GM23338 (cell line): Measurements from ENCODE around the gene INO80C. TPM values are rescaled to one million over a fixed set of nuclear protein-coding genes. Genes with fewer than 3 reads are reported as not detected.

ENCODE experiments used
- ATAC-seq: fragments of 200-7000 bp; cut with Tn5 transposase; 3 replicates; pipeline ENCODE4 v1.9.1; 2020
- DNase-seq: peaks from one replicate; pipeline ENCODE4 v3.0.0-alpha.2; 2015; ENCODE audit warnings: low spot score
- H2AFZ ChIP-seq: fragments of 200-600 bp; sonication (generic); 2 replicates; pipeline ENCODE4 v1.8.0; 2016; ENCODE audit warnings: antibody characterized with exemption, mild to moderate bottlenecking, moderate library complexity
- H3F3A ChIP-seq: fragments of 200-600 bp; sonication (generic); replicated peaks from 2 replicates; pipeline ENCODE4 v1.8.0; 2017; ENCODE audit warnings: antibody characterized with exemption, mixed run types, low read depth
- H3K27ac ChIP-seq: fragments of 200-600 bp; sonication (generic); 2 replicates; pipeline ENCODE4 v1.6.1; 2016; ENCODE audit warnings: low read depth
- H3K27me3 ChIP-seq: fragments of 200-600 bp; sonication (generic); 2 replicates; pipeline ENCODE4 v1.8.0; 2016; ENCODE audit warnings: mild to moderate bottlenecking, mixed run types, moderate library complexity; ENCODE audit not compliant: insufficient read depth
- H3K36me3 ChIP-seq: fragments of 200-600 bp; sonication (generic); 2 replicates; pipeline ENCODE4 v1.8.0; 2016; ENCODE audit warnings: mild to moderate bottlenecking; ENCODE audit not compliant: insufficient read depth
- H3K4me1 ChIP-seq: fragments of 200-600 bp; sonication (generic); 2 replicates; pipeline ENCODE4 v1.8.0; 2016; ENCODE audit warnings: mild to moderate bottlenecking, moderate library complexity; ENCODE audit not compliant: insufficient read depth
- H3K4me2 ChIP-seq: fragments of 200-600 bp; sonication (generic); 2 replicates; pipeline ENCODE4 v1.7.1; 2017; ENCODE audit warnings: mixed run types
- H3K4me3 ChIP-seq: fragments of 200-600 bp; sonication (generic); 2 replicates; pipeline ENCODE4 v1.6.1; 2016; ENCODE audit warnings: mixed run types
- H3K79me2 ChIP-seq: fragments of 200-600 bp; sonication (generic); replicated peaks from 2 replicates; pipeline ENCODE4 v1.8.0; 2017; ENCODE audit warnings: mild to moderate bottlenecking; ENCODE audit not compliant: insufficient read depth
- H3K9me2 ChIP-seq: fragments of 200-600 bp; sonication (generic); 2 replicates; pipeline ENCODE4 v1.8.0; 2017; ENCODE audit not compliant: insufficient read depth
- H4K20me1 ChIP-seq: fragments of 200-600 bp; sonication (generic); replicated peaks from 2 replicates; pipeline ENCODE4 v1.8.0; 2017; ENCODE audit warnings: mild to moderate bottlenecking; ENCODE audit not compliant: insufficient read depth
- H3K27ac Mint-ChIP-seq: 2 replicates; pipeline ENCODE4 v1.8.0; 2020; ENCODE audit warnings: inconsistent platforms, mild to moderate bottlenecking, moderate library complexity, mixed read lengths
- H3K27me3 Mint-ChIP-seq: 3 replicates; pipeline ENCODE4 v1.8.0; 2022; ENCODE audit warnings: low read depth, mild to moderate bottlenecking, moderate library complexity, mixed read lengths, inconsistent platforms; ENCODE audit not compliant: insufficient read depth, poor library complexity
- H3K36me3 Mint-ChIP-seq: 3 replicates; pipeline ENCODE4 v1.8.0; 2021; ENCODE audit warnings: low read depth, mild to moderate bottlenecking, inconsistent platforms, moderate library complexity, mixed read lengths
- H3K4me1 Mint-ChIP-seq: 3 replicates; pipeline ENCODE4 v1.8.0; 2020; ENCODE audit warnings: mild to moderate bottlenecking, inconsistent platforms, mixed read lengths
- H3K4me3 Mint-ChIP-seq: 3 replicates; pipeline ENCODE4 v1.8.0; 2021; ENCODE audit warnings: moderate library complexity, mild to moderate bottlenecking, inconsistent platforms, mixed read lengths
- H3K9me3 Mint-ChIP-seq: 3 replicates; pipeline ENCODE4 v1.8.0; 2020; ENCODE audit warnings: moderate library complexity, mild to moderate bottlenecking, inconsistent platforms, mixed read lengths
- CREB1 ChIP-seq: fragments of 250-450 bp; sonication (Bioruptor Pico); IDR thresholded peaks from 2 replicates; pipeline ENCODE4 v1.5.0; 2020; ENCODE audit warnings: low read depth, mild to moderate bottlenecking, moderate library complexity
- CTCF ChIP-seq, 2 experiments: fragments of 200-600 bp in 1 of 2; sonication (generic) in 1 of 2; conservative IDR thresholded peaks; 2 replicates each; pipeline versions ENCODE4 v1.5.1 to v1.6.1; 2016 to 2017; ENCODE audit warnings: antibody characterized with exemption in 2 of 2, low read depth in 2 of 2, mild to moderate bottlenecking in 2 of 2, moderate library complexity in 1 of 2
- ETS1 ChIP-seq: IDR thresholded peaks from 2 replicates; pipeline ENCODE4 v1.6.1; 2016; ENCODE audit warnings: antibody characterized with exemption
- EZH2 ChIP-seq: fragments of 200-600 bp; sonication (generic); IDR thresholded peaks from one replicate; pipeline ENCODE4 v1.8.0; 2017; ENCODE audit warnings: antibody characterized with exemption, mild to moderate bottlenecking, low read depth; ENCODE audit not compliant: unreplicated experiment
- EZH2phosphoT487 ChIP-seq: fragments of 200-600 bp; sonication (generic); IDR thresholded peaks from one replicate; pipeline ENCODE4 v1.8.1; 2018; ENCODE audit warnings: antibody characterized with exemption; ENCODE audit not compliant: unreplicated experiment
- JUNB ChIP-seq: IDR thresholded peaks from one replicate; pipeline ENCODE4 v1.6.1; 2016; ENCODE audit warnings: antibody characterized with exemption; ENCODE audit not compliant: unreplicated experiment
- NANOG ChIP-seq: IDR thresholded peaks from 2 replicates; pipeline ENCODE4 v1.6.1; 2016; ENCODE audit warnings: antibody characterized with exemption, borderline replicate concordance
- POLR2AphosphoS5 ChIP-seq: IDR thresholded peaks from 2 replicates; pipeline ENCODE4 v1.6.1; 2016; ENCODE audit warnings: antibody characterized with exemption, low read depth
- REST ChIP-seq: IDR thresholded peaks from one replicate; pipeline ENCODE4 v1.6.1; 2018; ENCODE audit warnings: antibody characterized with exemption; ENCODE audit not compliant: unreplicated experiment
- STAT1 ChIP-seq: IDR thresholded peaks from one replicate; pipeline ENCODE4 v1.6.1; 2016; ENCODE audit warnings: antibody characterized with exemption; ENCODE audit not compliant: unreplicated experiment
- ZNF114 ChIP-seq: fragments of 250-450 bp; sonication (Bioruptor Pico); IDR thresholded peaks from 2 replicates; pipeline ENCODE4 v1.5.0; 2020; ENCODE audit warnings: mild to moderate bottlenecking, moderate library complexity
- ZNF331 ChIP-seq: fragments of 250-450 bp; sonication (Bioruptor Pico); IDR thresholded peaks from 2 replicates; pipeline ENCODE4 v1.5.0; 2020; ENCODE audit warnings: low read depth, mild to moderate bottlenecking, moderate library complexity
- ZNF462 ChIP-seq: fragments of 250-450 bp; sonication (Bioruptor Pico); IDR thresholded peaks from 2 replicates; pipeline ENCODE4 v1.5.0; 2020; ENCODE audit warnings: mild to moderate bottlenecking, moderate library complexity
- polyA plus RNA-seq: library from polyadenylated mRNA; unstranded; fragments of >200 nt; fragmentation: Nextera tagmentation; extraction: Ambion mirVana; gene quantifications from 2 replicates; pipeline ENCODE4 v1.2.1, GENCODE V29; 2016
- total RNA-seq: library from RNA; depleted of rRNA; stranded (reverse); fragments of >200 nt; shearing (Covaris generic); gene quantifications from 2 replicates; pipeline ENCODE4 v1.2.3, GENCODE V29; 2014

INO80C gene
- total and polyA plus RNA-seq, 2 experiments from 2014 or later, result 16.3 to 52.3 TPM

- TF ChIP-seq ZNF114 (CRISPR knock-in tag), result no peak
- TF ChIP-seq EZH2phosphoT487, result no peak
- TF ChIP-seq ZNF331 (CRISPR knock-in tag), result no peak
- no peak for TF ChIP-seq CREB1
- TF ChIP-seq ETS1, result no peak
- TF ChIP-seq REST, result no peak
- no peak for TF ChIP-seq EZH2
- TF ChIP-seq CTCF (conservative IDR thresholded peaks at IDR 0.05; ENCODE audit: low read depth in 2 of 2), result no peak
- TF ChIP-seq ZNF462 (CRISPR knock-in tag), result no peak
- TF ChIP-seq STAT1, result no peak
- no peak for TF ChIP-seq JUNB
- TF ChIP-seq POLR2AphosphoS5, result no peak
- TF ChIP-seq NANOG, result no peak
- no peaks in the 10 kb centered on the region for H3F3A ChIP-seq
- H3K27ac Mint-ChIP-seq, result no peak overlapping the region
Measured at GRCh38 chr18:35459997-35460396, 37.8 kb downstream of the INO80C start.

More at GRCh38 chr18:35459997-35460396, 37.8 kb downstream of the INO80C start:
- ATAC-seq (no peak), DNase-seq (no peak)
- no peak overlapping the region for H3K4me2 ChIP-seq
- peaks cover 15% of the 10 kb centered on the region for H3K4me1 ChIP-seq
- Mint-ChIP-seq H3K4me1 (peaks cover 24% of the 10 kb centered on the region), H3K4me3 (no peak overlapping the region), H3K27me3 (peaks cover 3% of the 10 kb centered on the region), H3K36me3 (no peaks in the 10 kb centered on the region), H3K9me3 (no peaks in the 10 kb centered on the region)
- H3K4me3 ChIP-seq, result no peak overlapping the region
- H4K20me1 ChIP-seq, result no peaks in the 10 kb centered on the region
- peaks cover 6% of the 10 kb centered on the region; the same call in 1 of the 2 replicates for H3K9me2 ChIP-seq
- H3K79me2 ChIP-seq, result no peaks in the 10 kb centered on the region
- H3K27ac ChIP-seq, result no peak overlapping the region
- no peaks in the 10 kb centered on the region for H3K36me3 ChIP-seq
- H2AFZ ChIP-seq, result no peak overlapping the region
- no peaks in the 10 kb centered on the region for H3K27me3 ChIP-seq
